ENCODE measurements around the gene VANGL1. TPM values are rescaled to one million over a fixed set of nuclear protein-coding genes. Genes with fewer than 3 reads are reported as not detected.

VANGL1 gene
- total RNA-seq, 1 experiment from 2014 or later, result 13.6 TPM

- peak overlapping the region in 2 of 3 experiments; percentile 76 to 83; a peak in 3 of 7 replicates for H3K27ac Mint-ChIP-seq
- no peak overlapping the region for H3T11ph ChIP-seq (ENCODE audit: low read length)
- no peaks in the 10 kb centered on the region for H3K9me3 ChIP-seq (ENCODE audit: control insufficient read depth, low read depth, low read length)
- H2BK120ac ChIP-seq (ENCODE audit: low read depth, low read length, poor library complexity, severe bottlenecking), result no peak overlapping the region
- DNase-seq, result no peak
- TF ChIP-seq, protein P1, sequence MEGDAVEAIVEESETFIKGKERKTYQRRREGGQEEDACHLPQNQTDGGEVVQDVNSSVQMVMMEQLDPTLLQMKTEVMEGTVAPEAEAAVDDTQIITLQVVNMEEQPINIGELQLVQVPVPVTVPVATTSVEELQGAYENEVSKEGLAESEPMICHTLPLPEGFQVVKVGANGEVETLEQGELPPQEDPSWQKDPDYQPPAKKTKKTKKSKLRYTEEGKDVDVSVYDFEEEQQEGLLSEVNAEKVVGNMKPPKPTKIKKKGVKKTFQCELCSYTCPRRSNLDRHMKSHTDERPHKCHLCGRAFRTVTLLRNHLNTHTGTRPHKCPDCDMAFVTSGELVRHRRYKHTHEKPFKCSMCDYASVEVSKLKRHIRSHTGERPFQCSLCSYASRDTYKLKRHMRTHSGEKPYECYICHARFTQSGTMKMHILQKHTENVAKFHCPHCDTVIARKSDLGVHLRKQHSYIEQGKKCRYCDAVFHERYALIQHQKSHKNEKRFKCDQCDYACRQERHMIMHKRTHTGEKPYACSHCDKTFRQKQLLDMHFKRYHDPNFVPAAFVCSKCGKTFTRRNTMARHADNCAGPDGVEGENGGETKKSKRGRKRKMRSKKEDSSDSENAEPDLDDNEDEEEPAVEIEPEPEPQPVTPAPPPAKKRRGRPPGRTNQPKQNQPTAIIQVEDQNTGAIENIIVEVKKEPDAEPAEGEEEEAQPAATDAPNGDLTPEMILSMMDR (conservative IDR thresholded peaks at IDR 0.05), result no peak
- H4K91ac ChIP-seq (ENCODE audit: insufficient read length, low read depth, low read length), result no peak overlapping the region
- H4K20me1 ChIP-seq (ENCODE audit: control insufficient read depth, insufficient read depth, insufficient read length), result no peaks in the 10 kb centered on the region
- no peaks in the 10 kb centered on the region for H3K23me2 ChIP-seq (ENCODE audit: insufficient read length, low read depth, low read length, poor library complexity, severe bottlenecking)
- no peak overlapping the region for H2BK12ac ChIP-seq (ENCODE audit: insufficient read length, low read depth, low read length)
- peaks cover 36 to 58% of the 10 kb centered on the region in 2 experiments for H3K4me1 Mint-ChIP-seq
- H3K27me3 ChIP-seq (ENCODE audit: insufficient read depth, low read length), result no peaks in the 10 kb centered on the region
- no peak overlapping the region for H3K23ac ChIP-seq (ENCODE audit: insufficient read length, low read depth, low read length)
- H3K14ac ChIP-seq (ENCODE audit: insufficient read depth, low read length), result no peak overlapping the region; the same call in 1 of the 2 replicates
- H4K8ac ChIP-seq (replicated peaks; ENCODE audit: insufficient read length, low read depth, low read length), result no peak overlapping the region
- H3K4ac ChIP-seq (ENCODE audit: low read depth, low read length), result no peak overlapping the region
- no peaks in the 10 kb centered on the region for H3K27me3 Mint-ChIP-seq (ENCODE audit: low read depth)
- no peak overlapping the region for H2BK15ac ChIP-seq (ENCODE audit: low read depth, low read length)
- H3K4me1 ChIP-seq (ENCODE audit: insufficient read depth, low read length), result peaks cover 14% of the 10 kb centered on the region; the same call in 1 of the 2 replicates
- no peaks in the 10 kb centered on the region for H3K79me1 ChIP-seq (ENCODE audit: insufficient read depth, low read depth, low read length, poor library complexity, severe bottlenecking)
- H3K4me2 ChIP-seq (ENCODE audit: insufficient read depth, insufficient read length, low read length), result no peak overlapping the region
- H4K5ac ChIP-seq (ENCODE audit: insufficient read length, low read depth, low read length), result no peak overlapping the region
- H2AK5ac ChIP-seq (ENCODE audit: insufficient read length, low read length), result no peak overlapping the region
- no peak overlapping the region for H3K56ac ChIP-seq (ENCODE audit: insufficient read length, low read depth, low read length)
- H3K27ac ChIP-seq (ENCODE audit: insufficient read length, low read depth, low read length), result no peak overlapping the region
- H3K9ac ChIP-seq (ENCODE audit: extremely low read depth, insufficient read length, low read length), result no peak overlapping the region
- 0 out of 2 replicates have a peak, but pooled peaks cover 4% of the 10 kb centered on the region for H3K79me2 ChIP-seq (ENCODE audit: insufficient read depth, low read length)
- no peak overlapping the region for H3K4me3 Mint-ChIP-seq
- no peak overlapping the region for H2BK20ac ChIP-seq (ENCODE audit: low read depth, low read length, poor library complexity, severe bottlenecking)
- no peaks in the 10 kb centered on the region for H3K9me3 Mint-ChIP-seq
- H2AFZ ChIP-seq (ENCODE audit: low read length), result no peak overlapping the region
- whole genome bisulfite sequencing (ENCODE audit: extremely low coverage, insufficient read length, low lambda C conversion rate), result no CpG with 5 or more reads among the region's 7 CpGs
- H2BK5ac ChIP-seq (ENCODE audit: insufficient read length, low read length), result no peak overlapping the region
- H3K18ac ChIP-seq (ENCODE audit: insufficient read length, low read depth, low read length), result no peak overlapping the region
- peaks cover 8 to 36% (median 27%) of the 10 kb centered on the region in 3 experiments for H3K36me3 Mint-ChIP-seq (ENCODE audit: insufficient read depth in 1 of 3, low read depth in 3 of 3)
Observed at GRCh38 chr1:115655306-115655663, 13.5 kb downstream of the VANGL1 start.

All from H9 (cell line).